ENCODE results near the gene GAS7.
A peak's percentile ranks its signal among the peaks of the same experiment; 100 is the strongest.

Gene GAS7

GRCh38 chr17:9981344-9981915, 217.0 kb downstream of the GAS7 start:
- no peak for DNase-seq (ENCODE audit: low spot score)

- no peak for DNase-seq (ENCODE audit: low spot score)
Measured at GRCh38 chr17:9979463-9979995, 218.9 kb downstream of the GAS7 start.

GRCh38 chr17:9977180-9977575, 221.2 kb downstream of the GAS7 start:
- DNase-seq (ENCODE audit: low spot score): peak; percentile 67

- DNase-seq (ENCODE audit: low spot score): no peak
Measured at GRCh38 chr17:9976283-9977179, 221.9 kb downstream of the GAS7 start.

GRCh38 chr17:9974448-9975381, 223.7 kb downstream of the GAS7 start:
- DNase-seq (ENCODE audit: low spot score): no peak

- no peak for DNase-seq (ENCODE audit: low spot score)
Measured at GRCh38 chr17:9973669-9974447, 224.5 kb downstream of the GAS7 start.

GRCh38 chr17:9971991-9972390, 226.4 kb downstream of the GAS7 start:
- DNase-seq (ENCODE audit: low spot score): peak; percentile 56

- no peak for DNase-seq (ENCODE audit: low spot score)
Measured at GRCh38 chr17:9969301-9969935, 229.0 kb downstream of the GAS7 start.

GRCh38 chr17:9968881-9969280, 229.5 kb downstream of the GAS7 start:
- DNase-seq (ENCODE audit: low spot score): no peak

- no peak for DNase-seq (ENCODE audit: low spot score)
Measured at GRCh38 chr17:9968008-9968407, 230.4 kb downstream of the GAS7 start.

- DNase-seq (ENCODE audit: low spot score): peak; percentile 35
Measured at GRCh38 chr17:9959377-9959981, 238.9 kb downstream of the GAS7 start.

GRCh38 chr17:9958586-9959281, 239.7 kb downstream of the GAS7 start:
- no peak for DNase-seq (ENCODE audit: low spot score)

- DNase-seq (ENCODE audit: low spot score): no peak
Measured at GRCh38 chr17:9957244-9957643, 241.2 kb downstream of the GAS7 start.

- DNase-seq (ENCODE audit: low spot score): no peak
Measured at GRCh38 chr17:9956474-9957131, 241.8 kb downstream of the GAS7 start.

- no peak for DNase-seq (ENCODE audit: low spot score)
Measured at GRCh38 chr17:9953492-9953891, 244.9 kb downstream of the GAS7 start.

GRCh38 chr17:9951803-9952202, 246.6 kb downstream of the GAS7 start:
- DNase-seq (ENCODE audit: low spot score): no peak

- no peak for DNase-seq (ENCODE audit: low spot score)
Measured at GRCh38 chr17:9948928-9949327, 249.5 kb downstream of the GAS7 start.

- no peak for DNase-seq (ENCODE audit: low spot score)
Measured at GRCh38 chr17:9944704-9945103, 253.7 kb downstream of the GAS7 start.

- DNase-seq (ENCODE audit: low spot score): no peak
Measured at GRCh38 chr17:9943343-9943742, 255.1 kb downstream of the GAS7 start.

Measured in COLO829 (cell line).